Measurements from ENCODE around the gene BABAM2.

Gene BABAM2

GRCh38 chr2:28294451-28294850 lies 403.9 kb downstream of the BABAM2 start:
- peak; percentile 56 for DNase-seq

- peak; percentile 91 for DNase-seq
These were observed 405.7 kb downstream of the BABAM2 start for GRCh38 chr2:28296243-28296642.

GRCh38 chr2:28296904-28297303 lies 406.4 kb downstream of the BABAM2 start:
- peak; percentile 82 for DNase-seq

GRCh38 chr2:28297531-28297930 lies 407.0 kb downstream of the BABAM2 start:
- no peak for DNase-seq

- no peak for DNase-seq
These were observed 407.9 kb downstream of the BABAM2 start for GRCh38 chr2:28298406-28298805.

- DNase-seq: peak; percentile 48
These were observed 410.2 kb downstream of the BABAM2 start for GRCh38 chr2:28300485-28301341.

- no peak for DNase-seq
These were observed 414.7 kb downstream of the BABAM2 start for GRCh38 chr2:28305202-28305601.

- no peak for DNase-seq
These were observed 419.6 kb downstream of the BABAM2 start for GRCh38 chr2:28310107-28310506.

- no peak for DNase-seq
These were observed 421.2 kb downstream of the BABAM2 start for GRCh38 chr2:28311660-28312249.

- DNase-seq: no peak
These were observed 422.0 kb downstream of the BABAM2 start for GRCh38 chr2:28312307-28313219.

- DNase-seq: no peak
These were observed 422.8 kb downstream of the BABAM2 start for GRCh38 chr2:28313220-28313784.

GRCh38 chr2:28314968-28315367 lies 424.4 kb downstream of the BABAM2 start:
- no peak for DNase-seq

- DNase-seq: no peak
These were observed 426.2 kb downstream of the BABAM2 start for GRCh38 chr2:28316546-28317335.

GRCh38 chr2:28317390-28317789 lies 426.9 kb downstream of the BABAM2 start:
- no peak for DNase-seq

GRCh38 chr2:28318023-28318422 lies 427.5 kb downstream of the BABAM2 start:
- DNase-seq: no peak

- no peak for DNase-seq
These were observed 428.1 kb downstream of the BABAM2 start for GRCh38 chr2:28318462-28319117.

- peak; percentile 57 for DNase-seq
These were observed 428.8 kb downstream of the BABAM2 start for GRCh38 chr2:28319118-28320008.

- DNase-seq: no peak
These were observed 429.5 kb downstream of the BABAM2 start for GRCh38 chr2:28320009-28320365.

GRCh38 chr2:28320371-28320770 lies 429.8 kb downstream of the BABAM2 start:
- no peak for DNase-seq

GRCh38 chr2:28321426-28321825 lies 430.9 kb downstream of the BABAM2 start:
- no peak for DNase-seq

GRCh38 chr2:28322051-28322450 lies 431.5 kb downstream of the BABAM2 start:
- no peak for DNase-seq
